Measurements from ENCODE around the gene TMEM266.

TMEM266 gene

GRCh38 chr15:76245072-76245610, 185.4 kb downstream of the TMEM266 start:
- no peak for DNase-seq (ENCODE audit: insufficient read length, low spot score)

GRCh38 chr15:76251717-76252116, 191.9 kb downstream of the TMEM266 start:
- FAIRE-seq (no peak), DNase-seq (ENCODE audit: insufficient read length, low spot score) (no peak)
- TF ChIP-seq CTCF (IDR thresholded peaks at IDR 0.05; ENCODE audit: insufficient read depth, missing control alignments) = no peak

More at GRCh38 chr15:76245072-76245610, 185.4 kb downstream of the TMEM266 start:
- no peak for FAIRE-seq
- TF ChIP-seq CTCF (IDR thresholded peaks at IDR 0.05; ENCODE audit: insufficient read depth, missing control alignments) = no peak

DNA sequence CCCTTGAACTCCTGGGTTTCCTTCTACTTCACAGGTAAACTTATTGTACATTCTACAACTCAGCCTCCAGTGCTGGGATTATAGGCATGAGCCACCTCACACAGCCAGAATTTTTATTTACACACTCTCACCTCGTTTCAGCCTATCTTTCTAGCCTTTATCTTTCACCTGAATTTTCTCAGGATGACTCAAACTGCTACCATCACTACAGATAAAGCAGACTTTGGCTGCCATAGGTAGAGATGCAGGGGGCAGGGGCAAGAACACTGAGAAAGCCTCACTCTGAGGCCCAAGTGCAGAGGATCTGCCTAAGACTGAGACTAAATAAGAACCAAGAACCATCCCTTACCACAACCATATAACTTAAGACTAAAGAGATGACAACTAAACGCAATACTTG, 192.5 kb downstream of the TMEM266 start:
- no peak for TF ChIP-seq CTCF (IDR thresholded peaks at IDR 0.05; ENCODE audit: insufficient read depth, missing control alignments)
- FAIRE-seq (no peak), DNase-seq (ENCODE audit: insufficient read length, low spot score) (no peak)

GRCh38 chr15:76253691-76254473, 194.1 kb downstream of the TMEM266 start:
- DNase-seq (ENCODE audit: insufficient read length, low spot score) (no peak), FAIRE-seq (no peak)
- TF ChIP-seq CTCF (IDR thresholded peaks at IDR 0.05; ENCODE audit: insufficient read depth, missing control alignments) = no peak

All from D721Med (cell line).